T follicular helper cell (primary cell): Measurements from ENCODE around the gene FXYD1.
"Not testable (repeated sequence)": the region's sequence is repeated elsewhere in the genome, so short reads cannot be mapped to it uniquely, and the experiment has no call there.

Experiments
- DNase-seq: peaks from one replicate; pipeline ENCODE4 v3.0.0-alpha.2; 2020; ENCODE audit warnings: low read depth
- total RNA-seq, 2 experiments: gene quantifications; one replicate each; lab custom pipeline; 2026; lab: John Stamatoyannopoulos, UW

The FXYD1 gene
- 0 reads per million in 2 experiments for total RNA-seq

DNA sequence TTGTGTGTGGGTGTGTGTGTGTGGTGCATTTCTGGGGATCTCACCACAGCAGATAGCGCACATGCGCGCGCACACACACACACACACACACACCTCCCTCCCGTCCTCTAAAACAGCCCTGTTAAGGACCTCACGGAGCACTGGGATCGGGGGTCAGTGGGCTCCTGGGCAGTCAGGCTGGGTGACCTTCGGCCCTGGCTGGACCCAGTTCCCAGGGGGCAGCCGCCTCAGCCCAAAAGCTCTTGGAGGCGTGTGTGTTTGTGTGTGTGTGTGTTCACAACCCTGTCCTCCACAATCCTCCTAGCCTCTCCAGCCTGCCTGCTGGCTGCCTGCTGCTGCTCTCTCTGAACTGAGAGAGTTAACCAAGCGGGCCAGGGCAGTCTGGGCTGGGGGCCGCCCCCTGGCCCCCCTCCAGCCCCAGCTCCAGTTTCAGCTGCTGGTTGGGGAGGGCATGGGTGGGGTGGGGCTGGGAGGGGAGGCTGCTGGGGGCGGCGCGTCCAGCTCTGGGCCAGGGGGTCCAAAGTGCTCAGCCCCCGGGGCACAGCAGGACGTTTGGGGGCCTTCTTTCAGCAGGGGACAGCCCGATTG, at the start of gene FXYD1:
TSS of gene FXYD1 (plus strand) at position 520 of the 588 bp plus-strand sequence. CDS start 1,256 bp downstream, outside the sequence.
- DNase-seq, result no peak

DNA sequence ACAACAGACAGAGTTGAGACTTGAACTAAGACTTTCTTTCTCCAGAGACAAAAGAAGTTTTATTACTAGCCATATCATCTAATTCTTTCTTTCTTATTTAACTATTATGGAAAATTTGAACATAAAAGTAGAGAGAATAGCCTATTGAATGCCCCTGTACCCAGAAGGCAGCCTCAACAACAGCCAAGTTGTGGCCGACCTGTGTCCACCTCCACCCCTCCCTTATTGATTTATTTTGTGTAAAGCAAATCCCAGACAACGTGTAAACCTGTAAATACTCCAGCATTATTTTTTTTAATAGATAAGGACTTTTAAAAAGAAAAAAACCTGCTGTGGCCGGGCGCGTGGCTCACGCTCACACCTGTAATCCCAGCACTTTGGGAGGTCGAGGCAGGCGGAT, 49.1 kb upstream of the FXYD1 start:
- no peak for DNase-seq

DNA sequence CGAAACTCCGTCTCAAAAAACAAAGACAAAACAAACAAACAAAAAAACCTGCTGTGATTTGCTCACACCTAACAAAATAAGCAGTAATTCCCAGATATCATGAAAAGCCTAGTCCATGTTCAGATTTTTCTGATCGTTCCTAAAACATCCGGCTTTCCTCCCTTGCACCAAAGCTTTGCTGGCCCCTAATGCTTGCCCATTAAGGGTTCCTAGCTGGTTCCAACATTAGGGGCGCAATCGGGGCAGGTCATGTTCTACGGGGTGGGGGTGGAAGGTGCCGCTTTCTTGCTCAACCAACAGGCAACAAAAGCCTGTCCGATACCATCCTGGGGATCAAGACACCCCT, 48.5 kb upstream of the FXYD1 start:
- DNase-seq, result no peak

DNA sequence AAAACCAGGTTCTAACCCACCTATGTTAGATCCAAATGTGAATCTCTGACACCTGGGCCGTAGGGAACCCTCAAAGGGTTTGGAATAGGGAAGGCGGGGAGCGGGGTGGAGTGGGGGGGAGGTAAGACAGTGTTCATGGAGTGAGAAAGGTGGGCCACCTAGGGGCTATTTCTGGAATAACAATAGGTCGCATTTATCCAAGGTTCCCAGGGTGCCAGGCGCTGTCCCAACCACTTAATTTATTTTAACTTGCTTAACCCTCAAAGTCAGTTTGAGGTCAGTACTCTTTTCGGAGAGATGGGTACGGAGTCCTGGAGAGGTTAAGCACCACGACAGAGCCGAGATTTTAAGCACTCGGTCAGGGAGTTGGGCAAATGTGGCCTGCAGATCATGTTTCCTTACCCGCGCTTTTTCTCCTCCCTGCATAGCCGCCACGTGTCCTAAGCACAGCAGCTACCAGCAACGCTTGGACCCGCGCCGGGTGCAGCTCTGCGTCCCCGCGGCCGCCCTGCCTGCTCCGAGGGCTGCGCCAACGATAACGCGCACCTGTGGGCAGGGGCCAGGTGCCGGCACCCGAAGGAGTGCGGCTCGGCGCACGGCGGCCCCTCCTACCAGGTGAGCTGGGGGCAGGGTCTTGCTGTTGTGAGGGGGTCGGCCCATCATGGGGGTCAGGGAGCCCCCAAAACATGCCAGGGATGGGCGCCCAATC, 48.0 kb upstream of the FXYD1 start:
- DNase-seq, result peak; percentile 6

DNA sequence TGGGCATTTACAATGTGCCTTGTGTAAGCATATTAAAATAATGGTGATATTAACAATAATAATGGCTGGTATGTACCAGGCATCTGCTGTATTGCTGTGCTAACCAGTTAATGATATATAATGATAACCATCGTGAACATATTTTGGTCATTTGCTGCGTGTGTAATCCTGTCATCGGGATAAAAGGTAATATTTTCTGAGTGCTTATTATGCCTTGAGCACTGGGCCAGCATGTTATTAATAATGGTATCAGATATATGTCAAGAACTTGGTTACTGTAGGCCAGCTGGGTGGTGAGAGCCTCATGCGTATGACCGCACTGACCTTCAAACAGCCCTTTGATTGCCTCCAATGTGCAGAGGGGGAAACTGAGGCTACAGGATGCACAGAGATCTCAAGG, 45.2 kb upstream of the FXYD1 start:
- DNase-seq, result no peak

DNA sequence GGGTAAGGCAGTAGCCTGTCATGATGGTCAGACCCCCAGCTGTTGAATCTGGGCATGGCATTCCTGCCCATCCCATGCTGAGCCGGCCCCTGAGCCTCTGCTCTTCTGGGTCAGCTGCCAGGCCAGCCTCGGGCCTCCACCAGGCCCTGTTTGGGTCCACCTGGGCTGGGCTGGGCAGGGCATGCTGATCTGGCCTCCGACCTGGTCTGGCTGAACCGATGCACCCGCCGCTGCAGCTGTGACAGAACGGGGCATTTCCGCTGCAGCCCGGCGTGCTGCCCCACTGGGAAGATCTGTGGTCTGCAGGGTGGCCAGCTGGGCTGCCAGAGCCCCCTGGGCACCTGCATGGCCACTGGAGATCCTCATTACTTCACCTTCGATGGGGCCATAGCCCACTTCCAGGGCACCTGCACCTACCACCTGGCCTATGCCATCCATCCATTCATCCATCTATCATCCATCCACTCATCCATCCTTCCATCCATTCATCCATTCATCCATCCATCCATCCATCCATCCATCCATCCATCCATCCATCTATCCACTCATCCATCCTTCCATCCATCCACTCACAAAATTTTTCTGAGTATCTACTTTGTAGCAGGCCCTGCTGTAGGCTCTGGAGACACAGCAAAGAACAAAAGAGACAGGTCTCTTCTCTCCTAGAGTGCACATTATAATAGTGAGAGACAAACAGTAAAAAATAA, 44.5 kb upstream of the FXYD1 start:
- no peak for DNase-seq

DNA sequence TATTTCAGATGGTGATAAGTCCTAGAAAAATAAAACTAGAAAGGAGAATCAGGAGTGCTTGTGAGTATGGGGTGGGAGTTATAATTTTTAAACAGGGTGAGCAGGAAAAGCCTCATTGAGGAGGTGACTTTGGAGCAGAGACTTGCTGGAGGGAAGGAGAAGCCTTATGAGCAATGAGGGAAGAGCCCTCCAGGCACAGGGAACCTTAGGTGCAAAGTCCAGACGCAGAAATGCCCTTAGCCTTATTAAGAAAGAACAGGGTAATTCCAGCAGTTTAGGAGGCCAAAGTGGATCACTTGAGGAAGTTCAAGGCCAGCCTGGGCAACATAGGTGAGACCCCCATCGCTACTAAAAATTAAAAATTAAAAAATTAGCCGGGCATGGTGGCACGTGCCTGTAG, 44.0 kb upstream of the FXYD1 start:
- no peak for DNase-seq

DNA sequence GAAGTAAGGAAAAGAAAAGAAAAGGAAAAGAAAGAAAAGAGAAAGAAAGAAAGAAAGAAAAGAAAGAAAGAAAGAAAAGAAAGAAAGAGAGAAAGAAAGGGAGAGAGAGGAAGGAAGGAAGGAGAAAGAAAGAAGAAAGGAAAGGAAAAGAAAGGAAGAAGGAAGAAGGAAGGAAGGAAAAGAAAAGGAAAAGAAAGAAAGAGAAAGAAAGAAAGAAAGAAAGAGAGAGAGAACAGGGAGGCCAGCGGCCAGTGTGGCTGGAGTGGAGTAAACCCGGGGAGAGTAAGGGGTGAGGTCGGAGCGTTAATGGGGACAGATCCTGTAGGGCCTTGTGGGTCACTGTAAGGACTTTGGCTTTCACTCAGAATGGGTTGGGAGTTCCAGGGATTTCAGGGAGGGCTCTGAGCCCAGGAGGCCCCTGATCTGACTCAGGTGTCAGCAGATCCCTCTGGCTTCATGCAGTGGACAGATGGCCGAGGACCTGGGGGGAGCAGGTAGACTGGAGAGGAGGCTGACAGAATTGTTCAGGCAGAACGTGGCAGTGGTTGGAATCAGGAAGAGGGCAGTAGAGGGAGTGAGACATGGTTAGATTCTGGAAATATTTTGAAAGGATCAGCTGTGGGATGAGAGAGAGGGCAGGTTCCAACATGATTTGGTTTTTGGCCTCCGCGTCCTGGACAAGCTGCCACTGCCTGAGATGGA, 42.8 kb upstream of the FXYD1 start:
- no peak for DNase-seq

DNA sequence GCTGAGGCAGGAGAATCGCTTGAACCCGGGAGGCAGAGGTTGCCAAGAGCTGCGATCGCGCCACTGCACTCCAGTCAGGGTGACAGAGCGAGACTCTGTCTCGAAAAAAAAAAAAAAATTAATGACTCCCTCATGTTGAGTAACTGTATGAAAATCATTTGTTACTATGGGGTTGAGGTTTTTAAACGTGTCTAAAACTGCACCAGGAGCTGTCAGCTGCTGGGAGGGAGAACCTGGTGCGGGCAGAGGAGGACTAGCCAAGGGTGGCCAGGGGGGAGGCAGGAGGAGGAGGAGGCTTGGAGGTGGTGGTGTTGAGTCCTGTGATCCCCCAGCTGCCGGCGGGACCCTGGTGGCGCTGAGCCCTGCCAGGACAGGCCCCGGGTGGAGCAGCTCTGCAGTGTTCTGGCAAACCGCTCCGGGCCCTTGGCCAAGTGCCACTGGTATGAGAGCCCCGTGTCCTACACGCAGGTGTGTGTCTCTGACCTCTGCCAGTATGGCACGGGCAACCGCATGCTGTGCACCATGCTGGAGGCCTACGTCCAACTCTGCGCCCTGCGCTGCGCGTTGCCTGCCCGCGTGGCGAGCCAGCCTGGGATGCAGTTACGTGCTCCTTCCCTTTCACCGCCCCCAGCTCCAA, 40.1 kb upstream of the FXYD1 start:
- DNase-seq, result no peak

DNA sequence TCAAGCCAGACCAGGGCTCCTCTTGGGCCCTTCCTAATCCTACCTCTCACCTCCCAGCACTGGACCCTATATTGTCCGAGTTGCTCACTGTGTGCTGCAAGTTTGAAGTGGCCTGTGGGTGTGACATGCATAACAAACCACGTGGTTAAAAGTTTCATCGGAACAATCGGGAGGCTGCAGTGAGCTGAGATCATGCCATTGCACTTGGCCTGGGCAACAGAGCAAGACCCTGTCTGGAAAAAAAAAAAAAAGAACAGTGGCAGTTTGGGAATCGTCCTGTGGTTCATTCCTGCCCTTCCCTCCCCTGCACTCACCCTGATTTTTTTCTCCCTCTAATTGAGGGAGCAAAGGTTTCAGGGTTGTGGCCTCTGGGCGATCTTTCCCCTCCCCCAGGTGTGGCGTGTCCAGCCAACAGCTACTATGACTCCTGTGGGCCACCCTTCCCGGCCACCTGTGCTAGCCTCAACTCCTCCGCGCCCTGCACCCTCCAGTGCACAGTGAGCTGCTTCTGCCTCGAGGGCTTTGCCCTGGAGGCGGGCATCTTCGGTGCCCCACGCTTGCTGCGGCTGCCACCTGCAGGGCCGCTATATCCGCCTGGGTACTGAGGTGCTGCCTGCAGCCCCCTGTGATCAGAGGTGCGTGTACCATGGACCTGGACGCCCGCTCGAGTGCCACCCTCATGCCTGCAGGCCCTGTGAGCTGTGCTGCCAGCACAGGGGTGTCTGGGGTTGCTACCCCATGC, 39.3 kb upstream of the FXYD1 start:
- no peak for DNase-seq

DNA sequence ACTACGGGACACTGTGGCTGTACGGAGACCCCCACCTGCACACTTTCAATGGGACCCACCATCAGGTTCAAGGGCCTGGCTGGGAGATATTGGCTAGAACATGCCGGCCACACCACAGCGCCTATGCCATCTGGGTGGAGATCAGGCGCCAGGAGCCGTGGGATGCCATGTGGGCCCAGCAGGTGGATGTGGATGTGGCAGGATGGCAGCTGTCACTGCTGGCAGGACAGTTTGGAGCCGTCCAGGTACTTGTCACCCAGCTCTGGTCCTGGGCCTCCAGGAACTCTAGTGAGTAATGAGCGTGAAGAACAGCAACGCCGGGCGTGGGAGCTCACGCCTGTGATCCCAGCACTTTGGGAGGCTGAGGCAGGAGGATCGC, 38.7 kb upstream of the FXYD1 start:
- DNase-seq, result no peak

DNA sequence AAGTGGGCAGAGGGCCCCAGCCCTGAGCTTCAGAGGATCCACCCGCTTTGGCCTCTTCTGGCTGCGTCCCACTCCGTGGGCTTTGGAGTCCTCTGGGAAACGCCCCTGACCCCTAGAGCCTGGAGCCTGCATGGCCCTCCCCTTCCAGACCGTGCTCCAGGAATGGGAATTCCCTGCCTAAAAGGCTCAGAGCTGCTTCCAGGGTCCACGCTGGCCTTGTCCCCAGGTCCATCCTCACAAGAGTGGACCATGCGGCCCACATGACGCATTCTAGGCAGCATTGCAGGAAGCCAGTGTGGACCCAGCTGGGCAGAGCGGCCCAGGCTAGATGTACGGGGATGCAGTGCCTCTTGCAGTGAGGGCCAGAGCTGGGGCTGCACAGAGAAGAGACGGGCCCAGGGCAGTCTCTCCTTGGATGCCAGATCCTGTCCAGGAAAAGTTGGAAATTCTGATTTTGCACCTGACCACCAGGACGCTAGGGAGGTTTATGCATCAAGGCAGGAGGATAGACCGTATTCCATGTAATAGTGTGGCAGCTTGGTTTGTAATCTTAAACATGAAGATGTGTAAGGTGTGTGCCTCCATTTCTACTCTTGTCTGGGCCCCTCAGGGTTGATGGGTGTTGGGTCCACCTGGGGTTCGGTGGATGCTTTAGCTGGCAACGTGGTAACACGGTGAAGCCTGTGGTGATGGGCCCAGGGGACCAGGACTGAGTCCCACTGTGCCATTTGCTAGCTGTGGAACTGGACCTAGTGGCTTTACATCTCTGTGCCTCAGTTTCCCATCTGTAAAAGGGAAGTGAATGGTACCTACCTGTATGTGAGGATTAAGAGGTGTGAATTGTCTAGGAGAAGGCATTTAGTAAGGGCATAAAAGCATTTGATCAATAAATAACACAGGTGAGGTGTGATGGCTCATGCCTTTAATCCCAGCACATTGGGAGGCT, 37.8 kb upstream of the FXYD1 start:
- DNase-seq, result no peak

DNA sequence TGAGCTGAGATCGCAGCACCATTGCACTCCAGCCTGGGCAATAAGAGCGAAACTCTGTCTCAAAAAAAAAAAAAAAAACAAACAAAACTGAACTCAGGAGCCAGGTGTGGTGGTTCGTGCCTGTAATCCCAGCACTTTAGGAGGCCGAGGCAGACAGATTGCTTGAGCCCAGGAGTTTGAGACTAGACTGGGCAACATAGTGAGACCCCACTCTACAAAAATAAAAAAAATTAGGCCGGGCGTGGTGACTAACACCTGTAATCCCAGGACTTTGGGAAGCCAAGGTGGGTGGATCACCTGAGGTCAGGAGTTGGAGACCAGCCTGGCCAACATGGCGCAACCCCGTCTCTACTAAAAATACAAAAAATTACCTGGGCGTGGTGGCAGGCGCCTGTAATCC, 36.7 kb upstream of the FXYD1 start:
- DNase-seq, result not testable (repeated sequence)

DNA sequence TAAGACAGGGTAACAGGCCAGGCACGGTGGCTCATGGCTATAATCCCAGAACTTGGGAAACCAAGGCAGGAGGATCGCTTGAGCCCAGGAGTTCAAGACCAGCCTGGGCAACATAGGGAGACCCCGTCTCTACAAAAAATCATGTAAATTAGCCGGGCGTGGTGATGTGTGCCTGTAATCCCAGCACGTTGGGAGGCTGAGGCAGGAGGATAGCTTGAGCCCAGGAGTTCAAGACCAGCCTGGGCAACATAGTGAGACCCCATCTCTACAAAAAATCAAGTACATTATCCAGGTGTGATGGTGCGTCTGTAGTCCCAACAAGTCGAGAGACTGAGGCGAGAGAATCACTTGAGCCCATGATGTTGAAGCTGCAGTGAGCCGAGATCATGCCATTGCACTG, 35.0 kb upstream of the FXYD1 start:
- DNase-seq, result not testable (repeated sequence)

DNA sequence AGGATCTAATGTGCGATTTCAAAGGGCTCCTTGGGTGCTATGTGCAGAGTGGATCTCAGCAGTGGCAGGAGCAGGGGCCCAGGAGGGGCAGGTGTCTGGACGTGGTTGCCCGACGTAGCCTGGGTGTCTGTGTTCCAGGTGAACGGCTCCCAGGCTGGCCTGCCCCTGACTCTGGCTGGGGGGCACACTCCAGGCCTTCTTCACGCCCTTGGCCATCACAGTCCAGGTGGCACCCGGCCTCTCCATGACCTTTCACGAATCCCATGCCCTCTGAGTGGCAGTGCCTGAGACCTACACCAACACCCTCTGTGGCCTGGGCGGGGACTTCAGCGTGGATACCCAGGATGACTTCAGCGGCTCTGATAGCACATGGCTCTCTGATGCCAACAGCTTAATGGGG, 34.3 kb upstream of the FXYD1 start:
- DNase-seq, result no peak

DNA sequence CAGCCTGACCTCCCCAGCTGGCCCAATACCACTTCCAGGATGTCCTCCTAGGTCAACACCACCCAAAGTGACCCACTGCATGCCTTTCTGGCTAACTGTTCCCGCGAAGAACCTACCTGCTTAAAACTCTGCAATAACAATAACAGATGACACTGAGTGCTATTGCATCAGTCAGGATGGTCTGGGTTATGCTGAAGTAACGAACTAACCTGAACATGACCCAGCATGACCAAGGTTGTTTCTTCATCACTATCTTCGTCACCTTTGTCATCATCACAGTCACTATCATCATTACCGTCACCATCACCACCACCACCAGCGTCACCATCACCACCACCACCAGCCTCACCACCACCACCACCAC, 33.6 kb upstream of the FXYD1 start:
- no peak for DNase-seq

DNA sequence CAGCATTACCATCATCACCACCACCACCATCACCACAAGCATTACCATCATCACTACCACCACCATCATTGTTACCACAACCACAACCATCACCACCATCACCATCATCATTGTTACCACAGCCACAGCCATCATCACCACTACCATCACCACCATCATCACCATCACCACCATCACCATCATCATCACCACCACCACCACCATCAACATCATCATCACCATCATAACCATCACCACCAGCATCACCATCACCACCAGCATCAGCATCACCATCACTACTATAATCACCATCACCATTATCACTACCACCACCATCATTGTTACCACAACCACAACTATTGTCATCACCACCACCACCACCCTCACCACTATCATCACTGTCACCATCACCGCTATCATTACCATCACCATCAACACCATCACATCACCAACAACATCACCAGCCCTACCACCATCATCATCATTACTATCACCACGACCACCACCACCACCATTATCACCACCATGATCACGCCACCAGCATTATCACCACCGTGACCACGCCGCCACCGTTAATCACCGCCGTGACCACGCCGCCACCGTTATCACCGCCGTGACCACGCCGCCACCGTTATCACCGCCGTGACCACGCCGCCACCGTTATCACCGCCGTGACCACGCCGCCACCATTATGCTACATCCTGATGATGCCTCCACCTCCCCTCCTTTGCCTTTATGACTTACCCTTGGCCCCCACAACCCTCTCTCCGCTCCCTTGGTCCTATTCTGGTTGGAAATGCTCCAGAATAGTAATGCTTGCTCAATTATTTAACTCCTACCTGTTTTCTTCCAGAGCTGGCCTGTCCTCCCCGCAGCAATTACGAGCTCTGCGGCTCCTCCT, 33.0 kb upstream of the FXYD1 start:
- no peak for DNase-seq

DNA sequence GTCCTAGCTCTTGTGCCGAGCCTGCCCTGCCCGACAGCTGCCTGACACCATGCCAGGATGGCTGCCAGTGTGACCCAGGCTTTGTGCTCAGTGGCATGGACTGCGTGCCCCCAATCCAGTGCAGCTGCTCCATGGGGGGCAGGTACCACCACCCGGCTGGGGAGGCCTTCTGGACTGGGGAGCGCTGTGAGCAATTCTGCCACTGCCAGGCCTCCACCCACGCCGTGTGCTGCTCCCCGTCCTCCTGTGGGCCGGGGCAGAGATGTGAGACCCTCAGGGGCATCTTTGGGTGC, 32.4 kb upstream of the FXYD1 start:
- DNase-seq, result no peak

DNA sequence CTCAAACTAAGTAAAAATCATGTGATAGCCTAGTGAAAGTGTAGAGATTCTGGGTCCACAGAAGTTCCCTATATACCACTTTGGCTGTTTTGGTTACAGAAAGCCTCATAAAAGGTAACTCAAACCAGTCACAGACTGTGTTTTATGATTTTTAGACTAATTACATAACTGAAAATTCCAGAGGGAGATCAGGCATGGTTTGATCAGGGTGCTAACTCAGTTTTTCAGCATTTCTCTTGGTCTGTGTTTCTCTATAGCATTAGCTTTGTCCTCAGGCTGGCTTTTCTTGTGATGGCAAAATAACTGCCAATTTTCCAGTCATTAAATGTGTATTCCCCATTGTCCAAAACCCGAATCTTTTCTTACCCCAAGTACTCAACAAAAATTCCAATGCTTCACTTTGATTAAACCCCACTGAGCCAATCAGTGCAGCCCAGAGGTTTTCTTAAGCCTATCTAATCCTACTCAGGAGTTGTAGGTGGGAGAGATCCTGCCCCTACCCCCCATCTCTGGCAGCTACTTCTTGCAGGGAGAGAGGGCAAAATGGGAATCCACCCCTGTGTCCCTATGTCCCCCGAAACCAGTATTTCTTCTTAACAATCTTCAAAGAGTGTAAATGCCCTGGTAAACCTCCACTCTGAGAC, 31.6 kb upstream of the FXYD1 start:
- no peak for DNase-seq
